ENCODE results near the gene MYO3B.

DNA sequence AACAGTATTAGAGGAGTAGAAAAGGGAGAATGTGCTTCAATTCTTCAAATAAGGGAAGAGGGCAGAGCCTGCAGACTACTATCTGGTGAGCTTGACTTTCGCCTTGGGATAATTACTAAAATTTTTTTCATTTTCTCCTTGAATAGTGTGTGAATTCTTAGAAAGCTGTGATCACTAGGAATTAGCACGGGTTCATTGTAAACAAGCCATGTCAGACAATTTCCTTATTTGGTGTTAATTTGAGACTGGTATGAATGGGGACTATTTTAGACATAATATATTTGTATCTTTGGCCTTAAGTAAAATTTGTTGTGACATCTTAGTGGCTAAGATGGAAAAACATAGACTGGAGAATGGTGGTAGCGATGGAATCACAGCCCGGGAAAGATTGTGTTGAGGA lies 66.6 kb downstream of the MYO3B start:
- TF ChIP-seq, protein P1, sequence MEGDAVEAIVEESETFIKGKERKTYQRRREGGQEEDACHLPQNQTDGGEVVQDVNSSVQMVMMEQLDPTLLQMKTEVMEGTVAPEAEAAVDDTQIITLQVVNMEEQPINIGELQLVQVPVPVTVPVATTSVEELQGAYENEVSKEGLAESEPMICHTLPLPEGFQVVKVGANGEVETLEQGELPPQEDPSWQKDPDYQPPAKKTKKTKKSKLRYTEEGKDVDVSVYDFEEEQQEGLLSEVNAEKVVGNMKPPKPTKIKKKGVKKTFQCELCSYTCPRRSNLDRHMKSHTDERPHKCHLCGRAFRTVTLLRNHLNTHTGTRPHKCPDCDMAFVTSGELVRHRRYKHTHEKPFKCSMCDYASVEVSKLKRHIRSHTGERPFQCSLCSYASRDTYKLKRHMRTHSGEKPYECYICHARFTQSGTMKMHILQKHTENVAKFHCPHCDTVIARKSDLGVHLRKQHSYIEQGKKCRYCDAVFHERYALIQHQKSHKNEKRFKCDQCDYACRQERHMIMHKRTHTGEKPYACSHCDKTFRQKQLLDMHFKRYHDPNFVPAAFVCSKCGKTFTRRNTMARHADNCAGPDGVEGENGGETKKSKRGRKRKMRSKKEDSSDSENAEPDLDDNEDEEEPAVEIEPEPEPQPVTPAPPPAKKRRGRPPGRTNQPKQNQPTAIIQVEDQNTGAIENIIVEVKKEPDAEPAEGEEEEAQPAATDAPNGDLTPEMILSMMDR (IDR thresholded peaks at IDR 0.05), result no peak
- no peak for TF ChIP-seq POLR2A (IDR thresholded peaks at IDR 0.05; ENCODE audit: low read length)
- TF ChIP-seq NR3C1 (IDR thresholded peaks at IDR 0.05), result no peak
- TF ChIP-seq POLR2AphosphoS2 (conservative IDR thresholded peaks at IDR 0.05; ENCODE audit: low read length), result no peak
- no peak for TF ChIP-seq CHD2 (IDR thresholded peaks at IDR 0.05; ENCODE audit: low read length, partially characterized antibody)
- no peak for TF ChIP-seq RFX5 (IDR thresholded peaks at IDR 0.05)
- TF ChIP-seq BCL3 (IDR thresholded peaks at IDR 0.05), result no peak
- no peak for TF ChIP-seq SREBF2 (IDR thresholded peaks at IDR 0.05)
- TF ChIP-seq, protein P2, sequence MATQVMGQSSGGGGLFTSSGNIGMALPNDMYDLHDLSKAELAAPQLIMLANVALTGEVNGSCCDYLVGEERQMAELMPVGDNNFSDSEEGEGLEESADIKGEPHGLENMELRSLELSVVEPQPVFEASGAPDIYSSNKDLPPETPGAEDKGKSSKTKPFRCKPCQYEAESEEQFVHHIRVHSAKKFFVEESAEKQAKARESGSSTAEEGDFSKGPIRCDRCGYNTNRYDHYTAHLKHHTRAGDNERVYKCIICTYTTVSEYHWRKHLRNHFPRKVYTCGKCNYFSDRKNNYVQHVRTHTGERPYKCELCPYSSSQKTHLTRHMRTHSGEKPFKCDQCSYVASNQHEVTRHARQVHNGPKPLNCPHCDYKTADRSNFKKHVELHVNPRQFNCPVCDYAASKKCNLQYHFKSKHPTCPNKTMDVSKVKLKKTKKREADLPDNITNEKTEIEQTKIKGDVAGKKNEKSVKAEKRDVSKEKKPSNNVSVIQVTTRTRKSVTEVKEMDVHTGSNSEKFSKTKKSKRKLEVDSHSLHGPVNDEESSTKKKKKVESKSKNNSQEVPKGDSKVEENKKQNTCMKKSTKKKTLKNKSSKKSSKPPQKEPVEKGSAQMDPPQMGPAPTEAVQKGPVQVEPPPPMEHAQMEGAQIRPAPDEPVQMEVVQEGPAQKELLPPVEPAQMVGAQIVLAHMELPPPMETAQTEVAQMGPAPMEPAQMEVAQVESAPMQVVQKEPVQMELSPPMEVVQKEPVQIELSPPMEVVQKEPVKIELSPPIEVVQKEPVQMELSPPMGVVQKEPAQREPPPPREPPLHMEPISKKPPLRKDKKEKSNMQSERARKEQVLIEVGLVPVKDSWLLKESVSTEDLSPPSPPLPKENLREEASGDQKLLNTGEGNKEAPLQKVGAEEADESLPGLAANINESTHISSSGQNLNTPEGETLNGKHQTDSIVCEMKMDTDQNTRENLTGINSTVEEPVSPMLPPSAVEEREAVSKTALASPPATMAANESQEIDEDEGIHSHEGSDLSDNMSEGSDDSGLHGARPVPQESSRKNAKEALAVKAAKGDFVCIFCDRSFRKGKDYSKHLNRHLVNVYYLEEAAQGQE (IDR thresholded peaks at IDR 0.05), result no peak
